Stimulated activated CD8-positive, alpha-beta memory T cell treated with anti-CD3 and anti-CD28 coated beads, Interleukin-4, amount 100 ng/mL, for 48 hours (primary cell): ENCODE measurements around the gene SLC11A2.
"Not testable (repeated sequence)": the region's sequence is repeated elsewhere in the genome, so short reads cannot be mapped to it uniquely, and the experiment has no call there.

ENCODE experiments used
- DNase-seq: peaks from one replicate; pipeline ENCODE4 v3.0.0-alpha.2; 2020

The SLC11A2 gene

GRCh38 chr12:50988871-50989270 lies 37.3 kb downstream of the SLC11A2 start:
- DNase-seq, result no peak

GRCh38 chr12:50988051-50988450 lies 38.1 kb downstream of the SLC11A2 start:
- no peak for DNase-seq

- no peak for DNase-seq
Observed at GRCh38 chr12:50986966-50987737, 39.0 kb downstream of the SLC11A2 start.

- DNase-seq, result no peak
Observed at GRCh38 chr12:50985322-50985721, 40.9 kb downstream of the SLC11A2 start.

GRCh38 chr12:50984586-50985298 lies 41.4 kb downstream of the SLC11A2 start:
- DNase-seq, result no peak

- DNase-seq, result no peak
Observed at GRCh38 chr12:50981319-50982239, 44.6 kb downstream of the SLC11A2 start.

GRCh38 chr12:50980545-50980944 lies 45.6 kb downstream of the SLC11A2 start:
- no peak for DNase-seq

- peak; percentile 43 for DNase-seq
Observed at GRCh38 chr12:50979369-50980052, 46.7 kb downstream of the SLC11A2 start.

GRCh38 chr12:50971946-50972345 lies 54.2 kb downstream of the SLC11A2 start:
- DNase-seq, result no peak

GRCh38 chr12:50964432-50964831 lies 61.8 kb downstream of the SLC11A2 start:
- DNase-seq, result no peak

GRCh38 chr12:50961708-50962107 lies 64.5 kb downstream of the SLC11A2 start:
- DNase-seq, result no peak

GRCh38 chr12:50960130-50960529 lies 66.1 kb downstream of the SLC11A2 start:
- DNase-seq, result no peak

GRCh38 chr12:50955697-50956096 lies 70.5 kb downstream of the SLC11A2 start:
- no peak for DNase-seq

- DNase-seq, result no peak
Observed at GRCh38 chr12:50955288-50955687, 70.9 kb downstream of the SLC11A2 start.

- not testable (repeated sequence) for DNase-seq
Observed at GRCh38 chr12:50954789-50955188, 71.4 kb downstream of the SLC11A2 start.

- DNase-seq, result no peak
Observed at GRCh38 chr12:50953047-50953446, 73.1 kb downstream of the SLC11A2 start.

GRCh38 chr12:50952510-50952909 lies 73.7 kb downstream of the SLC11A2 start, which contains the start of gene HIGD1C:
HIGD1C (plus strand) TSS chr12:50952544; CDS start chr12:50953999, 1,455 bp downstream.
- no peak for DNase-seq

- no peak for DNase-seq
Observed at GRCh38 chr12:50951112-50951511, 75.1 kb downstream of the SLC11A2 start.

GRCh38 chr12:50949801-50950302 lies 76.3 kb downstream of the SLC11A2 start:
- no peak for DNase-seq

- DNase-seq, result no peak
Observed at GRCh38 chr12:50948798-50949197, 77.4 kb downstream of the SLC11A2 start.

GRCh38 chr12:50947933-50948626 lies 78.1 kb downstream of the SLC11A2 start:
- DNase-seq, result no peak

- DNase-seq, result no peak
Observed at GRCh38 chr12:50937653-50938052, 88.5 kb downstream of the SLC11A2 start.
